ENCODE measurements around the gene FLT3. TPM values are rescaled to one million over a fixed set of nuclear protein-coding genes. Genes with fewer than 3 reads are reported as not detected.
"Not testable (repeated sequence)": the region's sequence is repeated elsewhere in the genome, so short reads cannot be mapped to it uniquely, and the experiment has no call there.

The FLT3 gene
- total RNA-seq, 3 donors from 2014 or later: 0.98 to 1.4 (median 1.3) TPM

DNA sequence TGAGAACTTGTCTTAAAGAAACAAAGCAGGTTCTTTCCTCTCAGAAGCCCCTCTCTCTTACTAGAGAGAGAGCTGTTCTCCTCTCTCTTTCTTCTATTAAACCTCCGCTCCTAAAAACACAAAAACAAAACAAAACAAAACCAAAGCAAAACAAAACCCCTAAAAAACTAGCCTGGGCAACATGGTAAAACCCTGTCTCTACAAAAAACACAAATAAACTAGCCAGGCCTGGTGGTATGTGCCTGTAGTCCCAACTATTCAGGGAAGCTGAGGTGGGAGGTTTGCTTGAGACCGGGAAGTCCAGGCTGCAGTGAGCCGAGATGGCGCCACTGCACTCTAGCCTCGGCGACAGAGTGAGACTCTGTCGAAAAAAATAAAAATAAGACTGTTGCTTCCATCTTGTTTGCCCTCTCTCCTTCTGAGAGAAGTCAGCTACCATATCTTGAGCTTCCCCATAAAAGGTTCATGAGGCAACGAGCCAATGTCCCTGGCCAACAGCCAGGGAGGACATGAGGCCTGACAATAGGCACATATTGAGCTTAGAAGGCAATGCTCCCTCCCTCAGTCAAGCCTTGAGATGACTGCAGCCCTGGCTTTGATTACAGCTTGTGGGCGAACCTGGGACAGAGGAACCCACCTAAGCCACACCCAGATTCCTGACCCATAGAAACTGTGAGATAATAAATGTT lies 17.5 kb upstream of the FLT3 start:
- intact Hi-C loops (cut with DNase I; ENCODE audit: low total_unique reads): no loop called here
- DNase-seq (ENCODE audit: low spot score in 2 of 2): no peak
- Histone ChIP-seq H3K27me3 (no peaks in the 10 kb centered on the region), H3K9me3 (no peaks in the 10 kb centered on the region), H3K36me3 (no peaks in the 10 kb centered on the region), H3K4me3 (no peak overlapping the region), H3K4me1 (no peaks in the 10 kb centered on the region), H3K27ac (no peak overlapping the region)
- TF ChIP-seq POLR2A (IDR thresholded peaks at IDR 0.05) (no peak), POLR2AphosphoS5 (IDR thresholded peaks at IDR 0.05) (no peak)
- TF ChIP-seq, protein P1, sequence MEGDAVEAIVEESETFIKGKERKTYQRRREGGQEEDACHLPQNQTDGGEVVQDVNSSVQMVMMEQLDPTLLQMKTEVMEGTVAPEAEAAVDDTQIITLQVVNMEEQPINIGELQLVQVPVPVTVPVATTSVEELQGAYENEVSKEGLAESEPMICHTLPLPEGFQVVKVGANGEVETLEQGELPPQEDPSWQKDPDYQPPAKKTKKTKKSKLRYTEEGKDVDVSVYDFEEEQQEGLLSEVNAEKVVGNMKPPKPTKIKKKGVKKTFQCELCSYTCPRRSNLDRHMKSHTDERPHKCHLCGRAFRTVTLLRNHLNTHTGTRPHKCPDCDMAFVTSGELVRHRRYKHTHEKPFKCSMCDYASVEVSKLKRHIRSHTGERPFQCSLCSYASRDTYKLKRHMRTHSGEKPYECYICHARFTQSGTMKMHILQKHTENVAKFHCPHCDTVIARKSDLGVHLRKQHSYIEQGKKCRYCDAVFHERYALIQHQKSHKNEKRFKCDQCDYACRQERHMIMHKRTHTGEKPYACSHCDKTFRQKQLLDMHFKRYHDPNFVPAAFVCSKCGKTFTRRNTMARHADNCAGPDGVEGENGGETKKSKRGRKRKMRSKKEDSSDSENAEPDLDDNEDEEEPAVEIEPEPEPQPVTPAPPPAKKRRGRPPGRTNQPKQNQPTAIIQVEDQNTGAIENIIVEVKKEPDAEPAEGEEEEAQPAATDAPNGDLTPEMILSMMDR (IDR thresholded peaks at IDR 0.05): no peak

DNA sequence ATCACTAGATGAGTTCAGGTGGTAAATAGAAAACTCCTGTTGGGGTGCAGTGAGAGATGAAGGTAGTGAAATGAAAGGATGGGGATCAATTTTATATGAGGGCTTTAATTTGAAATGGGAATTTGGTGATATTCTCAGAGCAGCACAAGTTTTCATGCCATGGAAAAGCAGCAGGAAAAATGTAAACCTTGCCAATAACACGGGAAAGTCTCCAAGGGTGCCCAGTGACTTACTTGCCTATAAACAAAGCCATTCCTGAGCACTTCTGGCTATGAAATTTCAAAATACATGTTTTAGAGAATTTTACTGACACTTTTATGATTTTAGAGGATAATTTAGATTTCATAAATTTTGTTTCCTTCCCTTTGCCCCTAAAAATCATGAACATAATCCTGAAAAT lies 16.4 kb upstream of the FLT3 start:
- Histone ChIP-seq H3K4me1 (no peaks in the 10 kb centered on the region), H3K36me3 (no peaks in the 10 kb centered on the region), H3K4me3 (no peak overlapping the region), H3K27me3 (no peaks in the 10 kb centered on the region), H3K27ac (no peak overlapping the region), H3K9me3 (no peaks in the 10 kb centered on the region)
- DNase-seq (ENCODE audit: low spot score in 2 of 2): no peak
- TF ChIP-seq POLR2A (IDR thresholded peaks at IDR 0.05) (no peak), POLR2AphosphoS5 (IDR thresholded peaks at IDR 0.05) (no peak)
- TF ChIP-seq, protein P1 (IDR thresholded peaks at IDR 0.05): no peak
- intact Hi-C loops (cut with DNase I; ENCODE audit: low total_unique reads): no loop called here

DNA sequence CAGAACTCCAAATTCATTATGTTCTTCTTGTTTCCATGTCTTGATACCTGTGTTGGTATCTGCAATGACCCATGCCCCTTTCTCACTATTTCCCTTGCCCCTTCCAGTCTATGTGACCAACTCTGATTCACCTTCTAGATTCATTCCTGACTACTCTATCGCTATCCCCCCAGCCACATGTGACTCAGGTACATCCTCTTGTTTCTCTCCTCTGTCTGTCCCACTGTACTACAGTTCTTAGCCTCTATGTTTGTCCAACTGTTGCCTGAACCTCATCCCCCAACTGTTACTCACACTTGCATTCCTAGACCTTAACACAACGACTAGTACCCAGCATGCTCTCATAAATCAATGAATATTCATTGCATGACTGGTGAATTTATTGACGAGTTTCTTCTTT lies 10.0 kb upstream of the FLT3 start:
- intact Hi-C loops (cut with DNase I; ENCODE audit: low total_unique reads): no loop called here
- H3K27me3 ChIP-seq: no peaks in the 10 kb centered on the region
- TF ChIP-seq, protein P1 (IDR thresholded peaks at IDR 0.05): no peak
- no peak for TF ChIP-seq POLR2A (IDR thresholded peaks at IDR 0.05)
- TF ChIP-seq POLR2AphosphoS5 (IDR thresholded peaks at IDR 0.05): no peak
- H3K27ac ChIP-seq: no peak overlapping the region
- no peaks in the 10 kb centered on the region for H3K9me3 ChIP-seq
- no peak for DNase-seq (ENCODE audit: low spot score in 2 of 2)
- no peaks in the 10 kb centered on the region for H3K4me1 ChIP-seq
- no peak overlapping the region for H3K4me3 ChIP-seq
- H3K36me3 ChIP-seq: no peaks in the 10 kb centered on the region

DNA sequence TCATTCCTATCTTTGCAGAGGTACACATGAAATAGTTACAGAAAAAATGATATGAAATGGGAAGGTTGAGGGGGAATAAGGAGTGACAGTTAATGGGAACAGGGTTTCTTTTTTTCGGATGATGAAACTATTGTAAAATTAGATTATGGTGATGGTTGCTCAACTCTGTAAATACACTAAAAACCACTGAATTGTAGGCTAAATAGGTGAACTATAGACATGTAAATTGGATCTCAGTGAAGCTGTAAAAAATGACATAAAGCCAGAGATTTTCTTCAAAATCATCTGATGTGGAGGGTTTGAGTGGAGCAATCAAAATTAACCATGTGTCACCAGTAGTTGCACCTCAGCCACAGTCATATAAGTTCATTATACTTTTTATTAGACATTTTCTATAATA lies 6.6 kb upstream of the FLT3 start:
- intact Hi-C loops (cut with DNase I; ENCODE audit: low total_unique reads): no loop called here

GRCh38 chr13:28101886-28102285 lies 1.5 kb upstream of the FLT3 start:
- H3K4me3 ChIP-seq; H3K36me3 ChIP-seq; intact Hi-C loops (cut with DNase I; ENCODE audit: low total_unique reads); H3K9me3 ChIP-seq; DNase-seq (ENCODE audit: low spot score in 2 of 2); H3K27ac ChIP-seq; H3K4me1 ChIP-seq: not testable (repeated sequence)
- peaks cover 0 to 55% of the 10 kb centered on the region in 2 donors for H3K27me3 ChIP-seq

More for the DNA sequence above, 6.6 kb upstream of the FLT3 start:
- Histone ChIP-seq H3K27me3 (peaks cover 0 to 18% of the 10 kb centered on the region in 2 donors), H3K4me1 (no peaks in the 10 kb centered on the region), H3K36me3 (no peaks in the 10 kb centered on the region), H3K9me3 (no peaks in the 10 kb centered on the region), H3K27ac (no peak overlapping the region), H3K4me3 (no peak overlapping the region)
- no peak for DNase-seq (ENCODE audit: low spot score in 2 of 2)
- no peak for TF ChIP-seq POLR2A (IDR thresholded peaks at IDR 0.05)
- TF ChIP-seq, protein P1 (IDR thresholded peaks at IDR 0.05): no peak
- TF ChIP-seq POLR2AphosphoS5 (IDR thresholded peaks at IDR 0.05): no peak
